Parathyroid adenoma (tissue), 2 donors: Measurements from ENCODE around the gene NACC1.

Source experiments
- H2AFZ ChIP-seq: fragments of 300-600 bp; sonication (generic); one replicate; pipeline ENCODE4 v1.7.0; 2017; ENCODE audit warnings: antibody characterized with exemption, mild to moderate bottlenecking
- H3K27ac ChIP-seq: fragments of 300-600 bp; sonication (generic); one replicate; pipeline ENCODE4 v1.7.0; 2017
- H3K27me3 ChIP-seq: fragments of 300-600 bp; sonication (generic); one replicate; pipeline ENCODE4 v1.7.0; 2017; ENCODE audit warnings: low read length; ENCODE audit not compliant: control insufficient read depth, insufficient read depth
- H3K36me3 ChIP-seq: fragments of 300-600 bp; sonication (generic); one replicate; pipeline ENCODE4 v1.7.0; 2017; ENCODE audit warnings: low read length; ENCODE audit not compliant: control insufficient read depth, insufficient read depth
- H3K4me1 ChIP-seq: fragments of 300-600 bp; sonication (generic); one replicate; pipeline ENCODE4 v1.7.0; 2017; ENCODE audit warnings: control low read depth
- H3K4me2 ChIP-seq: fragments of 300-600 bp; sonication (generic); one replicate; pipeline ENCODE4 v1.7.0; 2017; ENCODE audit warnings: low read length
- H3K4me3 ChIP-seq: fragments of 300-600 bp; sonication (generic); one replicate; pipeline ENCODE4 v1.7.0; 2017; ENCODE audit warnings: low read depth, low read length
- H3K79me2 ChIP-seq: fragments of 300-600 bp; sonication (generic); one replicate; pipeline ENCODE4 v1.7.0; 2017; ENCODE audit warnings: control low read depth
- H3K9ac ChIP-seq: fragments of 300-600 bp; sonication (generic); one replicate; pipeline ENCODE4 v1.7.0; 2017; ENCODE audit warnings: mild to moderate bottlenecking
- H3K9me3 ChIP-seq: fragments of 300-600 bp; sonication (generic); one replicate; pipeline ENCODE4 v1.7.0; 2017; ENCODE audit warnings: low read length; ENCODE audit not compliant: control insufficient read depth
- CTCF ChIP-seq: fragments of 300-600 bp; sonication (generic); IDR thresholded peaks from one replicate; pipeline ENCODE4 v1.7.0; 2017; ENCODE audit warnings: antibody characterized with exemption, mild to moderate bottlenecking
- donor health status: primary hyperparathyroidism.

The NACC1 gene

DNA sequence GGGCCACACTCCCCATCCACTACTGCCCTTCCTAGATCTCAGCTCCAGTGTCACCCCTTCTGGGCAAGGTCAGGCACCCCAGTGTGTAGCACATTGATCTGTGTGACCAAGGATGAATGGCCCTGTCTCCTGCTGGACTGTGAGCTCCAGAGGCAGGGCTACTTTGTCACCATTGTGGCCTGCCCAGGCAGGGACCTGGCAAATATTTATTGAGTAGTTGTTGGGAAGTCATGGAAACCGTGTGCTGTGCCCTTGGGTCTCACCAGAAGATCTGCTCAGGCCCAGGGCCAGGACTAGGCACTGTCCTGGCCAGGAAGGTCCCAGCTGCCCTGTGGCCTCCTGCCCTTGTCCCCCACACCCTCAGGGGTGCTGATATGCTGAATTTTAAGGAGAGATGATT, 10.5 kb downstream of the NACC1 start:
- Histone ChIP-seq H3K79me2 (peaks cover 25% of the 10 kb centered on the region), H2AFZ (no peak overlapping the region), H3K9ac (no peak overlapping the region), H3K27ac (no peak overlapping the region), H3K4me1 (no peaks in the 10 kb centered on the region), H3K4me2 (no peak overlapping the region), H3K9me3 (no peaks in the 10 kb centered on the region), H3K4me3 (no peak overlapping the region), H3K36me3 (no peaks in the 10 kb centered on the region), H3K27me3 (no peaks in the 10 kb centered on the region)
- no peak for TF ChIP-seq CTCF

DNA sequence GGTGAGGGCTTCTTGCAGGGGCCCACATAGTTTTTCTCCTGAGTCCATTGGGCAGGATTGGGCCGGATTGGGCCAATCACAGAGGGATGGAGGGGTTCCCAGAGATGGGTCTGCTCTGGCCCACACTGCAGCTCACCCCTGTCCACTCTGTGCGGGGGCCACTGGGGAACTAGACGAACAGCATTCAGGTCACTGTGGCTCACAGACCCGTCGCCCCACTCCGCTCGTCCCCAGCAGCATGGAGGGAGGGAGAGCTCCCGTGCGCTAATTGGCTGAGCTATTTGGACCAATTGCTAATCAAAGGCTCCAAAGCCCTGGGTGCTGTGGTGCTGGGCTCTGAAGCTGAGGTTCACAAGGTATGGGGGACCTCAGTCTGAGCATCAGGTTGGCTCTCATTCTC, 11.3 kb downstream of the NACC1 start:
- no peak for TF ChIP-seq CTCF
- H3K4me2 ChIP-seq: no peak overlapping the region
- peaks cover 29% of the 10 kb centered on the region for H3K79me2 ChIP-seq
- no peaks in the 10 kb centered on the region for H3K27me3 ChIP-seq
- no peak overlapping the region for H2AFZ ChIP-seq
- H3K36me3 ChIP-seq: no peaks in the 10 kb centered on the region
- no peak overlapping the region for H3K4me3 ChIP-seq
- H3K9me3 ChIP-seq: no peaks in the 10 kb centered on the region
- no peaks in the 10 kb centered on the region for H3K4me1 ChIP-seq
- H3K9ac ChIP-seq: no peak overlapping the region
- H3K27ac ChIP-seq: no peak overlapping the region

- no peak overlapping the region for H3K27ac ChIP-seq
- H3K9ac ChIP-seq: no peak overlapping the region
- TF ChIP-seq CTCF: no peak
Measured at GRCh38 chr19:13130886-13131490, 12.9 kb downstream of the NACC1 start.

DNA sequence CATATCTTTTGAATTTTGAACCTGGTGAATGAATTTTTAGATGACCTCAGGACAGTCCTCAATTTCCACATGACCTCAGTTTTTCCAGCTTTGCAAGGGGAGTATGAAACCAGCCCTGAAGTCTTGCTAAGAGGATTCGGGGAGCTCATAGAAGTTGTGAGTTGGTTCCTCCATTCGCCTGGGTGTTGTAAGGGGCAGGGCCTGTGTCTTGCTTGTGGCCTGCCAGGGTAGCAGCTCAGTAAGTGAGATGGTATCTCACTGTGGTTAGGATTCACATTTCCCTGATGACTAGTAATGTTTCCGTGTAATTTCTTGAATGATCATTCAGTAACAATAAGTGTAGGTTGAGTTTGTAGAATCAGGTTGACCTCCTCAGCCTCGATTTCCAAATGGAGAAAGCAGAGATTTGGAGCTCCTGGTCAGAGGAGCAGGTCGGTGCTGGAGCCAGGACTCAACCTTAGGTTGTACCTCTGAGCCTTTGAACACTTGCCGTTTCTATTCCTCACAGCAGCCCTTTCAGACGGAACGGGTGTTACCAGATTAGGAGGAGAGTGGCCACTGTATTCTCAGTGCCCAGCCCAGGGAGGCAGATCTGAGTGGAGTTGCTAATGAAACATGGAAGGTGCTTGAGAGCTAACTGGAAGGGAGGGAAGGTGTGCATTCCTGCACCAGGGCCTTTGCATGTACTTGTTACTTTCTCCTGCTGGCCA, 14.6 kb downstream of the NACC1 start:
- TF ChIP-seq CTCF: no peak
- Histone ChIP-seq H3K4me3 (no peak overlapping the region), H3K79me2 (peaks cover 30% of the 10 kb centered on the region), H2AFZ (no peak overlapping the region), H3K36me3 (no peaks in the 10 kb centered on the region), H3K9ac (no peak overlapping the region), H3K9me3 (no peaks in the 10 kb centered on the region), H3K27ac (no peak overlapping the region), H3K4me2 (no peak overlapping the region), H3K4me1 (no peaks in the 10 kb centered on the region), H3K27me3 (no peaks in the 10 kb centered on the region)

More at GRCh38 chr19:13130886-13131490, 12.9 kb downstream of the NACC1 start:
- Histone ChIP-seq H3K4me1 (no peaks in the 10 kb centered on the region), H3K4me2 (no peak overlapping the region), H3K79me2 (peaks cover 34% of the 10 kb centered on the region), H3K36me3 (no peaks in the 10 kb centered on the region), H3K9me3 (no peaks in the 10 kb centered on the region), H3K27me3 (no peaks in the 10 kb centered on the region), H3K4me3 (no peak overlapping the region), H2AFZ (no peak overlapping the region)
